HUES6 (cell line): Measurements from ENCODE around the gene CTSD.

Experiments used
- H3K27ac ChIP-seq: 2 replicates; pipeline ENCODE4 v1.7.0; 2013; ENCODE audit warnings: low read depth, mild to moderate bottlenecking, low read length, inconsistent platforms
- H3K27me3 ChIP-seq: 2 replicates; pipeline ENCODE4 v1.6.1; 2013; ENCODE audit warnings: low read length; ENCODE audit not compliant: control insufficient read depth, insufficient read depth
- H3K36me3 ChIP-seq: 2 replicates; pipeline ENCODE4 v1.6.1; 2013; ENCODE audit warnings: low read length; ENCODE audit not compliant: control insufficient read depth, insufficient read depth
- H3K4me1 ChIP-seq: 2 replicates; pipeline ENCODE4 v1.6.1; 2013; ENCODE audit warnings: low read length; ENCODE audit not compliant: control insufficient read depth, insufficient read depth
- H3K4me3 ChIP-seq: 2 replicates; pipeline ENCODE4 v1.5.1; 2013; ENCODE audit warnings: low read depth, low read length
- H3K9ac ChIP-seq: one replicate; pipeline ENCODE4 v1.6.1; 2013; ENCODE audit warnings: mild to moderate bottlenecking, low read length
- H3K9me3 ChIP-seq: 2 replicates; pipeline ENCODE4 v1.6.1; 2013; ENCODE audit warnings: low read depth, low read length; ENCODE audit not compliant: control insufficient read depth, insufficient read depth

CTSD gene

GRCh38 chr11:1729692-1730011, 34.1 kb downstream of the CTSD start:
- Histone ChIP-seq H3K27ac (no peak overlapping the region), H3K36me3 (no peaks in the 10 kb centered on the region), H3K9ac (no peak overlapping the region), H3K9me3 (peaks cover 9% of the 10 kb centered on the region; the same call in 1 of the 2 replicates), H3K27me3 (peaks cover 55% of the 10 kb centered on the region), H3K4me3 (no peak overlapping the region), H3K4me1 (no peaks in the 10 kb centered on the region)

- H3K27ac ChIP-seq = no peak overlapping the region
- peaks cover 9% of the 10 kb centered on the region; the same call in 1 of the 2 replicates for H3K9me3 ChIP-seq
- no peak overlapping the region for H3K9ac ChIP-seq
- no peaks in the 10 kb centered on the region for H3K36me3 ChIP-seq
- peaks cover 50% of the 10 kb centered on the region for H3K27me3 ChIP-seq
- no peaks in the 10 kb centered on the region for H3K4me1 ChIP-seq
- H3K4me3 ChIP-seq = no peak overlapping the region
Observed at GRCh38 chr11:1728931-1729691, 34.6 kb downstream of the CTSD start.

GRCh38 chr11:1728301-1728700, 35.4 kb downstream of the CTSD start:
- peaks cover 9% of the 10 kb centered on the region; the same call in 1 of the 2 replicates for H3K9me3 ChIP-seq
- H3K27me3 ChIP-seq = peaks cover 41% of the 10 kb centered on the region
- no peak overlapping the region for H3K9ac ChIP-seq
- H3K36me3 ChIP-seq = no peaks in the 10 kb centered on the region
- H3K4me3 ChIP-seq = no peak overlapping the region
- no peak overlapping the region for H3K27ac ChIP-seq
- H3K4me1 ChIP-seq = no peaks in the 10 kb centered on the region

GRCh38 chr11:1727861-1728260, 35.9 kb downstream of the CTSD start:
- Histone ChIP-seq H3K27ac (no peak overlapping the region), H3K4me1 (no peaks in the 10 kb centered on the region), H3K36me3 (no peaks in the 10 kb centered on the region), H3K9me3 (peaks cover 9% of the 10 kb centered on the region; the same call in 1 of the 2 replicates), H3K4me3 (no peak overlapping the region), H3K27me3 (peaks cover 37% of the 10 kb centered on the region), H3K9ac (no peak overlapping the region)

GRCh38 chr11:1727096-1727690, 36.5 kb downstream of the CTSD start:
- Histone ChIP-seq H3K4me3 (no peak overlapping the region), H3K36me3 (no peaks in the 10 kb centered on the region), H3K27me3 (peaks cover 30% of the 10 kb centered on the region), H3K9me3 (peaks cover 9% of the 10 kb centered on the region; the same call in 1 of the 2 replicates), H3K27ac (no peak overlapping the region), H3K4me1 (no peaks in the 10 kb centered on the region), H3K9ac (no peak overlapping the region)

- H3K4me1 ChIP-seq = no peaks in the 10 kb centered on the region
- H3K27me3 ChIP-seq = no peaks in the 10 kb centered on the region
- no peaks in the 10 kb centered on the region for H3K36me3 ChIP-seq
- H3K4me3 ChIP-seq = no peak overlapping the region
- no peak overlapping the region for H3K9ac ChIP-seq
- no peaks in the 10 kb centered on the region for H3K9me3 ChIP-seq
- no peak overlapping the region for H3K27ac ChIP-seq
Observed at GRCh38 chr11:1719781-1720180, 43.9 kb downstream of the CTSD start.

- no peaks in the 10 kb centered on the region for H3K27me3 ChIP-seq
- H3K9me3 ChIP-seq = no peaks in the 10 kb centered on the region
- H3K27ac ChIP-seq = no peak overlapping the region
- H3K4me1 ChIP-seq = no peaks in the 10 kb centered on the region
- no peak overlapping the region for H3K4me3 ChIP-seq
- no peaks in the 10 kb centered on the region for H3K36me3 ChIP-seq
- no peak overlapping the region for H3K9ac ChIP-seq
Observed at GRCh38 chr11:1718326-1718725, 45.4 kb downstream of the CTSD start.

GRCh38 chr11:1717745-1718144, 46.0 kb downstream of the CTSD start:
- H3K36me3 ChIP-seq = no peaks in the 10 kb centered on the region
- no peaks in the 10 kb centered on the region for H3K27me3 ChIP-seq
- no peak overlapping the region for H3K9ac ChIP-seq
- no peak overlapping the region for H3K27ac ChIP-seq
- H3K4me3 ChIP-seq = no peak overlapping the region
- no peaks in the 10 kb centered on the region for H3K9me3 ChIP-seq
- no peaks in the 10 kb centered on the region for H3K4me1 ChIP-seq

- no peaks in the 10 kb centered on the region for H3K36me3 ChIP-seq
- no peak overlapping the region for H3K4me3 ChIP-seq
- no peak overlapping the region for H3K9ac ChIP-seq
- no peaks in the 10 kb centered on the region for H3K4me1 ChIP-seq
- no peaks in the 10 kb centered on the region for H3K9me3 ChIP-seq
- H3K27me3 ChIP-seq = no peaks in the 10 kb centered on the region; the same call in 1 of the 2 replicates
- H3K27ac ChIP-seq = no peak overlapping the region
Observed at GRCh38 chr11:1714908-1715885, 48.5 kb downstream of the CTSD start.

- Histone ChIP-seq H3K9me3 (no peaks in the 10 kb centered on the region), H3K4me1 (no peaks in the 10 kb centered on the region), H3K27ac (no peak overlapping the region), H3K9ac (no peak overlapping the region), H3K36me3 (no peaks in the 10 kb centered on the region), H3K4me3 (no peak overlapping the region), H3K27me3 (peaks cover 13% of the 10 kb centered on the region; the same call in 1 of the 2 replicates)
Observed at GRCh38 chr11:1708716-1709115, 55.0 kb downstream of the CTSD start.
